ENCODE results near the gene PSMB1.
"Not testable (repeated sequence)": the region's sequence is repeated elsewhere in the genome, so short reads cannot be mapped to it uniquely, and the experiment has no call there.

PSMB1 gene

DNA sequence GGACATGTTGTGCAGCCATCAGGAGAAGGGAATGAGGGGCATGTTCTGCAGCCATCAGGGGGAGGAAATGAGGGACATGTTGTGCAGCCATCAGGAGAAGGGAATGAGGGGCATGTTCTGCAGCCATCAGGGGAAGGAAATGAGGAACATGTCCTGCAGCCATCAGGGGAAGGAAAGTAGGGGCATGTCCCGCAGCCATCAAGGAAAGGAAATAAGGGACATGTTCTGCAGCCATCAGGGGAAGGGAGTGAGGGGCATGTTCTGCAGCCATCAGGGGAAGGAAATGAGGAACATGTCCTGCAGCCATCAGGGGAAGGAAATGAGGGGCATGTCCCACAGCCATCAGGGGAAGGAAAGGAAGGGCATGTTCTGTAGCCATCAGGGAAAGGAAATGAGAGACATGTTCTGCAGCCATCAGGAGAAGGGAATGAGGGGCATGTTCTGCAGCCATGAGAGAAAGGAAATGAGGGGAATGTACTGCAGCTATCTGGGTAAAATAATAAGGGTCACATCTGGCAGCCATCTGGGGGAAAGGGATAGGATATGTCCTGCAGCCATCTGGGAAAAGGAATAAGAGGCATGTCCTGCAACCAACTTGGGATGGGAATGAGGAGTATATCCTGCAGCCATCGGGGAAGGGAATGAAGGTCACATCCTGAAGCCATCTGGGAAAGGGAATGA is 50.2 kb downstream of the PSMB1 start:
- not testable (repeated sequence) for DNase-seq (ENCODE audit: low read depth)

DNA sequence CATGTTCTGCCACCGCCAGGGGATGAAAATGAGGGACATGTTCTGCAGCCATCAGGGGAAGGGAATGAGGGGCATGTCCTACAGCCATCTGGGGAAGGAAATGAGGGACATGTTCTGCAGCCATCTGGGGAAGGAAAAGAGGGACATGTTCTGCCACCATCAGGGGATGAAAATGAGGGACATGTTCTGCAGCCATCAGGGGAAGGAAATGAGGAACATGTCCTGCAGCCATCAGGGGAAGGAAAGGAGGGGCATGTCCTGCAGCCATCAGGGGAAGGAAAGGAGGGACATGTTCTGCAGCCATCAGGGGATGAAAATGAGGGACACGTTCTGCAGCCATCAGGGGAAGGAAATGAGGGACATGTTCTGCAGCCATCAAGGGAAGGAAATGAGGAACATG is 50.8 kb downstream of the PSMB1 start:
- DNase-seq (ENCODE audit: low read depth), result not testable (repeated sequence)

DNA sequence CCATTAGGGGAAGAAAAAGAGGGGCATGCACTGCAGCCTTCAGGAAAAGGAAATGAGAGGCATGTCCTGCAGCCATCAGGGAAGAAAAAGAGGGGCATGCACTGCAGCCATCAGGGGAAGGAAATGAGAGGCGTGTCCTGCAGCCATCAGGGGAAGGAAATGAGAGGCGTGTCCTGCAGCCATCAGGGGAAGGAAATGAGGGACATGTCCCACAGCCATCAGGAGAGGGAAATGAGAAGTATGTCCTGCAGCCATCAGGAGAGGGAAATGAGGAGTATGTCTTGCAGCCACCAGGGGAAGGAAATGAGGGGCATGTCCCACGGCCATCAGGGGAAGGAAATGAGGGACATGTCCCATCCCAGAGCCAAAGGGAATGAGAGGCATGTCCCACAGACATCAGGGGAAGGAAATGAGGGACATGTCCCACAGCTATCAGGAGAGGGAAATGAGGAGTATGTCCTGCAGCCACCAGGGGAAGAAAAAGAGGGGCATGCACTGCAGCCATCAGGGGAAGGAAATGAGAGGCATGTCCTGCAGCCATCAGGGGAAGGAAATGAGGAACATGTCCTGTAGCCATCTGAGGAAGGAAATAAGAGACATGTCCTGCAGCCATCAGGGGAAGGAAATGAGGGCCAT is 52.0 kb downstream of the PSMB1 start:
- DNase-seq (ENCODE audit: low read depth), result no peak

DNA sequence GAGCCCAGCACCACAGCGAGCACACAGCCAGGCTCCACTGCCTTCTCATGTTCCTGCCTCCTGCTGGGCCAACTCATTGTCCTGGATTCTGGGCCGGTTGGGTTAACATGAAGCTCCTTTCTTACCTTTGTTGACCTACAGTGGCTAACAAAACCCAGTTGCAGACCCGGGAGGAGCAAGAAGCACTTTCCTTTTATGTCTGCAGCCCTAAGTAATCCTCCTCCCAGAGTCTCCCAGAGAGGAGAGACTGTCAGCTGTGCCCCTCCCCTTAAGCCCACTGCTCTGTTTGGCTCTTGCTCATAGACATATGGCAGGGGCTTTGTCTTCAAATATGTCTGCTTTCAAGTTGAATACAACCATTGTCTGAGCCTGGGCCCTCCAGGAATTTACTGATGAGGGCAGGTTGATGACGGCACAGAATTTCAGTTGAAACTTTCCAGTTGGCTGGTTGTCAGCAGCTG is 55.2 kb downstream of the PSMB1 start:
- DNase-seq (ENCODE audit: low read depth), result peak; percentile 30

DNA sequence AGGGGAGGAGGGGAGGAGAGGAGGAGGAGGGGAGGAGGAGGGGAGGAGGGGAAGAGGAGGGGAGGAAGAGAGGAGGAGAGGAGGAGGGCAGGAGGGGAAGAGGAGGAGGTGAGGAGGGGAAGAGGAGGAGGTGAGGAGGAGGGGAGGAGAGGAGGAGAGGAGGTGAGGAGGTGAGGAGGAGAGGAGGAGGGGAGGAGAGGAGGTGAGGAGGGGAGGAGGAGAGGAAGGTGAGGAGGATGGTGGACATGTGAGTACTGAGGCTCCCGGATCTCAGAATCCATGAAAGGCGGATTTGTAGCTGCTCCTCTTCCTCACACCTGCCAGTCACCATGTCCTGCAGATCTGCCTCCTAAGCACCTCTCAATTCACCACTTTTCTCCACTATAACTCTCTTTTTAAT is 59.8 kb downstream of the PSMB1 start:
- no peak for DNase-seq (ENCODE audit: low read depth)

DNA sequence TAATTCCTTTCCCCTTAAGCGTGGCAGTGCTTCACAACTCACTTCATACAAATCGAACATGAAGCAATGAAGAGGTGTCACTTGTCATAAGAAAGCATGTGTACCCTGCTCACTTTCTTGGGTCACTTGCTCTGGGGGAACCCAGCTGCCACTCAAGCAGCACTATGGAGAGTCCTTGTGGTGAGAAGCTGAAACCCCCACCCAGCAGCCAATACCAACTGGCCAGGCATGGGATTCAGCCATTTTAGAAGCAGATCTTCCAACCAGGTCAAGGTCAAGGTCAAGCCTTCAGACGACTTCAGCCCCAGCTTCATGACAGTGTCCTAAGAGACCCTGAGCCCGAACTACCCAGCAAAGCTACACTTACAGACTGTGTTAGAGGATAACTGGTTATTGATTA is 62.8 kb downstream of the PSMB1 start:
- DNase-seq (ENCODE audit: low read depth), result no peak

DNA sequence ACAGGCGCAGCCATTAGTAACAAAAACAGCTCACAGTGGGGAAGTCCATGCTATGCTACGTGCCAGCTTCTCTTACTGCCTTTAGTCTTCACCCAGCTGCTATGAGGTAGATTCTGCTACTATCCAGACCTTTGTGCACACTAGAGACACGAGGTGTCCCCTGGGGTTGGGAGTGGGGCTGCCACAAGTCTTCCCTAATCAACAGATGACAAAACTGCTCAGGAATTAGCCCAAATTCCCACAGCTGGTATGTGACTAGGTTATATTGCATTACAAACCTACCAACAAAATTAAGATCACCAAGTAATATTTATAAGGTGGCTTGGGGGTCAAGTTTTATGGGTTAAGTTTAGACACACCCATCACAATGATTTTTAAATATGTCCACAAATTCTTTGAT is 63.3 kb downstream of the PSMB1 start:
- no peak for DNase-seq (ENCODE audit: low read depth)

DNA sequence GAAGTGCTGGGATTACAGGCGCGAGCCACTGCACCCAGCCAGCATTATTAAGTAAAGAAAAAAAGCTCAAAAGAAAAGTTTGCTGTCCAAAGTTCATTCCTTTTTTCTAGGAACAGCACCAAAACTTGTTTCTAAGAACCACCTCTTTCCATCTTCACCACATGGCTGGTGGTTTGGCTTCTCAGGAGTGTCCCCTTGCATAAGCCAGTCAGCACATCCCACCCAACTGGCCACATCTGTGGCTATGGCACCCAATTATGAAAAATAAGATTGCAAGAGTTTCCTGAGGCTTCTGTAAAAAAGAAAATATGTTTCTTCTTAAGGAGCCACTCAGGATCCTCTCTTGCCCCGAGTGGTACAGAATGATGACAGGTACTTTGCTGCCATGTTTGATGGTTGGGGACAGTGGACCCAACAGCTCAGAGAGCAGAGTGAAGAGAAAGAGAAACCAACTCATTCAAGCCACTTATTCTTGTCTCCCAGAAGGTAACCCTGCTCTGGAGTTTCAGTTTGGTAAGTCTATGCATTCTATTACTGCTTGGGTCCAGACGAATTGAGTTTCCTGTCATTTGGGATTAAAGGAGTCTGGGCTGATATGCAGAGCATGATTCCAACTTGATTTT is 65.3 kb downstream of the PSMB1 start:
- no peak for DNase-seq (ENCODE audit: low read depth)

DNA sequence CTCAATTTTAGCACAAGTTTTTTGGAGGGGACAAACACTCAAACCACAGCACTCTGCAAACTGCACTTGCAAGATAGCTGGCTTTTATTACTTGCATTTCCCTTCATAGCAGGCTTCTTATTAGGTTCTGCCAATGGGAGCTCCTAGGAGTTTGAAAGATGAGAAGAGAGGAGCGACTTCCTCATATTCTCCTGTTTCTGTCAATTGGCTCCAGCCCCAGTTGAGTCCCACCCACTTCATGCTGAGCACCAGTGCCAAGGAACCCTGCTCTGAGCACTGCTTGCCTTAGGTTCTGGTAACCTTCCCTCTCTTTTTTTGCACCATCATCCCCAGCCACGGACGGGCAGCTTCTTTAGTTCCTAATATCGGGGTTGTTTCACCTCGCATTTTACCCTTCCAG is 67.9 kb downstream of the PSMB1 start:
- DNase-seq (ENCODE audit: low read depth), result peak; percentile 53
